ENCODE results near the gene SLC39A11. TPM values are rescaled to one million over a fixed set of nuclear protein-coding genes. Genes with fewer than 3 reads are reported as not detected.

SLC39A11 gene
- polyA plus RNA-seq, 1 of the 3 experiments (the other 2 are of a cell fraction) = 23.5 TPM

- CTCF ChIA-PET = interaction anchor here (2.4 kb wide), 1 partner anchor 302 kb away, joined by 10 read pairs; no protein-coding TSS in a partner anchor
Observed at GRCh38 chr17:73029991-73030390, 62.5 kb downstream of the SLC39A11 start.

DNA sequence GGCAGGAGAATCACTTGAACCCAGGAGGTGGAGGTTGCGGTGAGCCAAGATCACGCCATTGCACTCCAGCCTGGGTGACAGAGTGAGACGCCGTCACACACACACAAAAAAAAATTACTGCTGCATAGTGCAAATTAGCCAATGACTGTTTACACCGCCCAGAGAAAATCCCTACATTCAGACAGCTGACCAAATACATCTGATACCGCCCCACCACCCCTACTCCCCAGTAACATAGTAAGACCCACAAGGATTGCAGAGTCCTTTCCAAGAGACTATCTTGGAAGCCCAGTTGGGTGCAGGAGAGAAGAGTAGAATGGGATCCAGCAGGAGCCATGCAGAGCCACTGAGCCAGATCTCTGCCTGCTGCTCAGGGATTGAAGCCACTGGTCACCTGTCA is 63.5 kb downstream of the SLC39A11 start:
- Histone ChIP-seq H3K9me2 (no peaks in the 10 kb centered on the region), H3K79me2 (ENCODE audit: insufficient read depth) (no peaks in the 10 kb centered on the region), H3F3A (replicated peaks; ENCODE audit: insufficient read depth) (peaks cover 7% of the 10 kb centered on the region), H3K27ac (ENCODE audit: low read depth in 2 of 2, low read length in 1 of 2) (no peak overlapping the region), H2AFZ (ENCODE audit: low read depth) (no peak overlapping the region), H3K9ac (no peak overlapping the region), H3K27me3 (ENCODE audit: insufficient read depth) (no peaks in the 10 kb centered on the region), H3K9me3 (no peaks in the 10 kb centered on the region), H3K4me1 (ENCODE audit: control insufficient read depth in 1 of 2, insufficient read depth in 2 of 2, low read depth in 1 of 2, low read length in 1 of 2) (peaks cover 5 to 15% of the 10 kb centered on the region in 2 experiments; a peak in 1 of 4 replicates), H4K20me1 (ENCODE audit: insufficient read depth) (no peaks in the 10 kb centered on the region), H3K36me3 (replicated peaks in 1 of 2; ENCODE audit: control insufficient read depth in 1 of 2, insufficient read depth in 2 of 2, low read length in 1 of 2) (no peaks in the 10 kb centered on the region), H3K4me3 (ENCODE audit: low read depth in 2 of 2, low read length in 1 of 2) (no peak overlapping the region), H3K4me2 (no peak overlapping the region)
- 97% methylated on average over 6 of the region's 6 CpGs for WGBS (ENCODE audit: low lambda C conversion rate)
- ChIA-PET POLR2A (no interaction called here), CTCF (interaction anchor here (1.3 kb wide), 1 partner anchor 8 kb away, joined by 3 read pairs; no protein-coding TSS in a partner anchor)
- TF ChIP-seq TAF1 (IDR thresholded peaks at IDR 0.05; ENCODE audit: borderline replicate concordance, low read depth, low read length) (no peak), PBX3 (IDR thresholded peaks at IDR 0.05) (no peak), MAX (IDR thresholded peaks at IDR 0.05; ENCODE audit: low read depth) (no peak), FOXM1 (IDR thresholded peaks at IDR 0.05; ENCODE audit: low read depth) (no peak), MEF2A (IDR thresholded peaks at IDR 0.05; ENCODE audit: borderline replicate concordance, low read depth) (no peak), EZH2phosphoT487 (IDR thresholded peaks at IDR 0.05; ENCODE audit: borderline replicate concordance, low read depth) (no peak), YY1 (IDR thresholded peaks at IDR 0.05; ENCODE audit: low read depth) (no peak), RXRA (IDR thresholded peaks at IDR 0.05; ENCODE audit: borderline replicate concordance, low read depth) (no peak), RFX5 (IDR thresholded peaks at IDR 0.05; ENCODE audit: low read length) (no peak), FOSL2 (IDR thresholded peaks at IDR 0.05; ENCODE audit: borderline replicate concordance, low read depth) (no peak), ELF1 (IDR thresholded peaks at IDR 0.05) (no peak), TEAD4 (IDR thresholded peaks at IDR 0.05; ENCODE audit: borderline replicate concordance, insufficient read depth) (no peak), NRF1 (IDR thresholded peaks at IDR 0.05; ENCODE audit: low read depth, low read length) (no peak)
- TF ChIP-seq, protein P1, sequence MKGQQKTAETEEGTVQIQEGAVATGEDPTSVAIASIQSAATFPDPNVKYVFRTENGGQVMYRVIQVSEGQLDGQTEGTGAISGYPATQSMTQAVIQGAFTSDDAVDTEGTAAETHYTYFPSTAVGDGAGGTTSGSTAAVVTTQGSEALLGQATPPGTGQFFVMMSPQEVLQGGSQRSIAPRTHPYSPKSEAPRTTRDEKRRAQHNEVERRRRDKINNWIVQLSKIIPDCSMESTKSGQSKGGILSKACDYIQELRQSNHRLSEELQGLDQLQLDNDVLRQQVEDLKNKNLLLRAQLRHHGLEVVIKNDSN (IDR thresholded peaks at IDR 0.05; ENCODE audit: borderline replicate concordance, low read depth) = no peak
- no peak for DNase-seq

More at GRCh38 chr17:73029991-73030390, 62.5 kb downstream of the SLC39A11 start:
- no peaks in the 10 kb centered on the region for H3K9me3 ChIP-seq
- H2AFZ ChIP-seq (ENCODE audit: low read depth) = no peak overlapping the region
- peaks cover 7% of the 10 kb centered on the region for H3F3A ChIP-seq (replicated peaks; ENCODE audit: insufficient read depth)
- no peak overlapping the region for H3K4me2 ChIP-seq
- no peaks in the 10 kb centered on the region for H3K9me2 ChIP-seq
- H3K79me2 ChIP-seq (ENCODE audit: insufficient read depth) = no peaks in the 10 kb centered on the region
- no peak for TF ChIP-seq ELF1 (IDR thresholded peaks at IDR 0.05)
- TF ChIP-seq, protein P2, sequence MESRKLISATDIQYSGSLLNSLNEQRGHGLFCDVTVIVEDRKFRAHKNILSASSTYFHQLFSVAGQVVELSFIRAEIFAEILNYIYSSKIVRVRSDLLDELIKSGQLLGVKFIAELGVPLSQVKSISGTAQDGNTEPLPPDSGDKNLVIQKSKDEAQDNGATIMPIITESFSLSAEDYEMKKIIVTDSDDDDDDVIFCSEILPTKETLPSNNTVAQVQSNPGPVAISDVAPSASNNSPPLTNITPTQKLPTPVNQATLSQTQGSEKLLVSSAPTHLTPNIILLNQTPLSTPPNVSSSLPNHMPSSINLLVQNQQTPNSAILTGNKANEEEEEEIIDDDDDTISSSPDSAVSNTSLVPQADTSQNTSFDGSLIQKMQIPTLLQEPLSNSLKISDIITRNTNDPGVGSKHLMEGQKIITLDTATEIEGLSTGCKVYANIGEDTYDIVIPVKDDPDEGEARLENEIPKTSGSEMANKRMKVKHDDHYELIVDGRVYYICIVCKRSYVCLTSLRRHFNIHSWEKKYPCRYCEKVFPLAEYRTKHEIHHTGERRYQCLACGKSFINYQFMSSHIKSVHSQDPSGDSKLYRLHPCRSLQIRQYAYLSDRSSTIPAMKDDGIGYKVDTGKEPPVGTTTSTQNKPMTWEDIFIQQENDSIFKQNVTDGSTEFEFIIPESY (IDR thresholded peaks at IDR 0.05; ENCODE audit: borderline replicate concordance, low read depth) = no peak
- TF ChIP-seq PBX3 (IDR thresholded peaks at IDR 0.05) = no peak
- TF ChIP-seq, protein P3, sequence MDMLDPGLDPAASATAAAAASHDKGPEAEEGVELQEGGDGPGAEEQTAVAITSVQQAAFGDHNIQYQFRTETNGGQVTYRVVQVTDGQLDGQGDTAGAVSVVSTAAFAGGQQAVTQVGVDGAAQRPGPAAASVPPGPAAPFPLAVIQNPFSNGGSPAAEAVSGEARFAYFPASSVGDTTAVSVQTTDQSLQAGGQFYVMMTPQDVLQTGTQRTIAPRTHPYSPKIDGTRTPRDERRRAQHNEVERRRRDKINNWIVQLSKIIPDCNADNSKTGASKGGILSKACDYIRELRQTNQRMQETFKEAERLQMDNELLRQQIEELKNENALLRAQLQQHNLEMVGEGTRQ (IDR thresholded peaks at IDR 0.05; ENCODE audit: borderline replicate concordance, low read depth, low read length) = no peak
- peaks cover 5 to 15% of the 10 kb centered on the region in 2 experiments; a peak in 1 of 4 replicates for H3K4me1 ChIP-seq (ENCODE audit: control insufficient read depth in 1 of 2, insufficient read depth in 2 of 2, low read depth in 1 of 2, low read length in 1 of 2)
- no peak overlapping the region for H3K27ac ChIP-seq (ENCODE audit: low read depth in 2 of 2, low read length in 1 of 2)
- H4K20me1 ChIP-seq (ENCODE audit: insufficient read depth) = no peaks in the 10 kb centered on the region
- no peak overlapping the region for H3K4me3 ChIP-seq (ENCODE audit: low read depth in 2 of 2, low read length in 1 of 2)
- 98% methylated on average over 8 of the region's 8 CpGs for WGBS (ENCODE audit: low lambda C conversion rate)
- DNase-seq = no peak
- H3K27me3 ChIP-seq (ENCODE audit: insufficient read depth) = no peaks in the 10 kb centered on the region
- H3K36me3 ChIP-seq (replicated peaks in 1 of 2; ENCODE audit: control insufficient read depth in 1 of 2, insufficient read depth in 2 of 2, low read length in 1 of 2) = no peaks in the 10 kb centered on the region
- H3K9ac ChIP-seq = no peak overlapping the region
- POLR2A ChIA-PET = no interaction called here
